Measurements from ENCODE around the gene FBXW11. TPM values are rescaled to one million over a fixed set of nuclear protein-coding genes. Genes with fewer than 3 reads are reported as not detected.

Gene FBXW11
- polyA plus RNA-seq, 2 of the 4 experiments (the other 2 are of a cell fraction): 39.3 to 80.2 TPM

- 83% methylated on average over 3 of the region's 3 CpGs for WGBS (ENCODE audit: missing lambda C conversion rate)
- no peak overlapping the region for H3K4me2 ChIP-seq
- H3K9me3 ChIP-seq: no peaks in the 10 kb centered on the region
- CTCF ChIA-PET: interaction anchor here (1.2 to 4.7 kb wide), 6 partner anchors 9 to 428 kb away, joined by 3 to 25 read pairs (median 4); partner anchors contain the start of gene FGF18
- no peak overlapping the region for H3K27ac ChIP-seq
- TF ChIP-seq GATA3 (IDR thresholded peaks at IDR 0.05; ENCODE audit: borderline replicate concordance): no peak
- no peak for TF ChIP-seq MAX (IDR thresholded peaks at IDR 0.05)
- TF ChIP-seq HEYL (CRISPR knock-in tag; IDR thresholded peaks at IDR 0.05): no peak
- no peak for TF ChIP-seq ESRRA (IDR thresholded peaks at IDR 0.05; ENCODE audit: borderline replicate concordance, low read length)
- no peak for TF ChIP-seq CBX8 (IDR thresholded peaks at IDR 0.05)
- no peak for TF ChIP-seq MAFK (IDR thresholded peaks at IDR 0.05; ENCODE audit: partially characterized antibody)
- TF ChIP-seq E2F6 (IDR thresholded peaks at IDR 0.05; ENCODE audit: borderline replicate concordance, low read depth): no peak
- no peak for TF ChIP-seq USF2 (IDR thresholded peaks at IDR 0.05)
- TF ChIP-seq CHD4 (IDR thresholded peaks at IDR 0.05; ENCODE audit: borderline replicate concordance): no peak
- no peak for TF ChIP-seq RCOR1 (IDR thresholded peaks at IDR 0.05; ENCODE audit: low read depth, low read length)
- TF ChIP-seq REST (IDR thresholded peaks at IDR 0.05): no peak
- no peak for TF ChIP-seq BCL3 (IDR thresholded peaks at IDR 0.05)
- no peak for TF ChIP-seq SMC3 (IDR thresholded peaks at IDR 0.05)
- no peak for TF ChIP-seq EHF (CRISPR knock-in tag; IDR thresholded peaks at IDR 0.05)
- no peak for TF ChIP-seq NPAS2 (CRISPR knock-in tag; IDR thresholded peaks at IDR 0.05; ENCODE audit: borderline replicate concordance)
- TF ChIP-seq HOXB5 (CRISPR knock-in tag; IDR thresholded peaks at IDR 0.05): no peak
- TF ChIP-seq ATOH8 (CRISPR knock-in tag; IDR thresholded peaks at IDR 0.05; ENCODE audit: low read depth): no peak
- no peak for TF ChIP-seq KDM1A (IDR thresholded peaks at IDR 0.05; ENCODE audit: low read depth)
- no peak for TF ChIP-seq JUN (IDR thresholded peaks at IDR 0.05)
- no peaks in the 10 kb centered on the region for H3K4me1 ChIP-seq
- no peak overlapping the region for H3K4me3 ChIP-seq
- ATAC-seq (no peak), DNase-seq (ENCODE audit: low read depth in 1 of 2, low spot score in 1 of 2) (no peak), FAIRE-seq (no peak)
- POLR2A ChIA-PET: no interaction called here
Measured at GRCh38 chr5:171847026-171847425, 159.4 kb downstream of the FBXW11 start.

GRCh38 chr5:171846323-171846722 lies 160.1 kb downstream of the FBXW11 start:
- WGBS (ENCODE audit: missing lambda C conversion rate): 86% methylated on average over 9 of the region's 10 CpGs
- no peak for TF ChIP-seq NPAS2 (CRISPR knock-in tag; IDR thresholded peaks at IDR 0.05; ENCODE audit: borderline replicate concordance)
- TF ChIP-seq REST (IDR thresholded peaks at IDR 0.05): no peak
- no peak for TF ChIP-seq ZSCAN20 (CRISPR knock-in tag; IDR thresholded peaks at IDR 0.05)
- no peak for TF ChIP-seq RCOR1 (IDR thresholded peaks at IDR 0.05; ENCODE audit: low read depth, low read length)
- TF ChIP-seq PBX3 (IDR thresholded peaks at IDR 0.05): no peak
- TF ChIP-seq CHD4 (IDR thresholded peaks at IDR 0.05; ENCODE audit: borderline replicate concordance): no peak
- no peak for TF ChIP-seq KDM1A (IDR thresholded peaks at IDR 0.05; ENCODE audit: low read depth)
- no peak for TF ChIP-seq ZFP36 (IDR thresholded peaks at IDR 0.05; ENCODE audit: borderline replicate concordance, partially characterized antibody)
- TF ChIP-seq GATA3 (IDR thresholded peaks at IDR 0.05; ENCODE audit: borderline replicate concordance): no peak
- no peak for FAIRE-seq

More at GRCh38 chr5:171846323-171846722, 160.1 kb downstream of the FBXW11 start:
- ATAC-seq (peak in 1 of 2 experiments; percentile 47; a peak in 3 of 6 replicates), DNase-seq (ENCODE audit: low read depth in 1 of 2, low spot score in 1 of 2) (no peak)
- Histone ChIP-seq H3K4me3 (no peak overlapping the region), H3K9me3 (no peaks in the 10 kb centered on the region), H3K4me2 (no peak overlapping the region), H3K27ac (no peak overlapping the region), H3K4me1 (no peaks in the 10 kb centered on the region)
- CTCF ChIA-PET: interaction anchor here (0.9 to 4.7 kb wide), 9 partner anchors 9 to 428 kb away, joined by 3 to 25 read pairs (median 4); partner anchors contain the start of gene FGF18
- POLR2A ChIA-PET: no interaction called here
